K562 (cell line): Measurements from ENCODE around the gene OBSCN. TPM values are rescaled to one million over a fixed set of nuclear protein-coding genes. Genes with fewer than 3 reads are reported as not detected.

ENCODE experiments used
- ATAC-seq: fragments of 200-7000 bp; cut with Tn5 transposase; 3 replicates; pipeline ENCODE4 v1.9.1; 2020; ENCODE audit warnings: moderate library complexity
- BruUV-seq: library from RNA; stranded (reverse); fragments of 400-500 nt; replicated peaks from 2 replicates; lab custom pipeline; 2021; lab: Mats Ljungman, UMichigan
- CTCF ChIA-PET: fragments of 300-600 bp; formaldehyde crosslinking; extraction: SDS; loops from one replicate; lab custom pipeline; 2021; ENCODE audit warnings: low intra/inter-chr PET ratio; lab: Yijun Ruan, JAX
- POLR2A ChIA-PET: fragments of 300-600, 350-650 bp; sonication (Branson Sonifier 250); formaldehyde crosslinking; extraction: SDS; loops from one replicate; lab custom pipeline; 2021; ENCODE audit warnings: antibody characterized with exemption, inconsistent platforms; lab: Yijun Ruan, JAX
- DNase-seq, 4 experiments: peaks; one replicate each; pipeline versions ENCODE4 v3.0.0 to v3.0.0-alpha.2; 2011 to 2018; ENCODE audit warnings: low spot score in 3 of 4, mixed read lengths in 3 of 4; ENCODE audit errors: extremely low read depth in 1 of 4
- FAIRE-seq: peaks from 2 replicates; lab custom pipeline; 2011; peaks lifted over from hg19 to GRCh38; lab: Jason Lieb, UNC
- H2AFZ ChIP-seq: 2 replicates; pipeline ENCODE4 v1.6.0; 2011; ENCODE audit warnings: low read depth, low read length, control low read depth, inconsistent platforms
- H3K27ac ChIP-seq: fragments of 200-600 bp; 3 replicates; pipeline ENCODE4 v1.8.0; 2011; ENCODE audit warnings: low read depth, mild to moderate bottlenecking, control low read depth, inconsistent platforms, low read length, moderate library complexity, mixed read lengths; ENCODE audit errors: extremely low read depth
- H3K27me3 ChIP-seq, 2 experiments: fragments of 300-600 bp in 1 of 2; 2 replicates in 1 of 2; 3 replicates in 1 of 2; pipeline versions ENCODE4 v1.6.0 to v1.8.0; 2011; ENCODE audit warnings: inconsistent platforms in 2 of 2, low read length in 2 of 2, mild to moderate bottlenecking in 1 of 2, mixed read lengths in 1 of 2, moderate library complexity in 1 of 2; ENCODE audit not compliant: control insufficient read depth in 2 of 2, insufficient read depth in 2 of 2
- H3K36me3 ChIP-seq: fragments of 300-600 bp; 3 replicates; pipeline ENCODE4 v1.8.0; 2011; ENCODE audit warnings: mild to moderate bottlenecking, low read length, inconsistent platforms; ENCODE audit not compliant: control insufficient read depth, insufficient read depth
- H3K4me1 ChIP-seq, 2 experiments: fragments of 200-600 bp in 1 of 2; replicated peaks in 1 of 2; 2 replicates in 1 of 2; 3 replicates in 1 of 2; pipeline versions ENCODE4 v1.5.1 to v1.8.0; 2011; ENCODE audit warnings: inconsistent platforms in 2 of 2, low read length in 2 of 2, mild to moderate bottlenecking in 1 of 2, mixed read lengths in 1 of 2, moderate library complexity in 1 of 2; ENCODE audit not compliant: control insufficient read depth in 2 of 2, insufficient read depth in 2 of 2
- H3K4me2 ChIP-seq: 2 replicates; pipeline ENCODE4 v1.6.1; 2011; ENCODE audit warnings: low read length, control low read depth, inconsistent platforms, mixed read lengths; ENCODE audit not compliant: insufficient read depth
- H3K4me3 ChIP-seq: fragments of 200-600 bp; sonication (generic), shearing (Covaris generic); 2 replicates; pipeline ENCODE4 v1.5.1; 2016; ENCODE audit warnings: control low read depth, inconsistent platforms
- H3K79me2 ChIP-seq: fragments of 200-600 bp; 3 replicates; pipeline ENCODE4 v1.8.0; 2011; ENCODE audit warnings: low read length, inconsistent platforms; ENCODE audit not compliant: control insufficient read depth, insufficient read depth
- H3K9ac ChIP-seq, 2 experiments: 2 replicates each; pipeline versions ENCODE4 v1.6.0 to v1.6.1; 2011; ENCODE audit warnings: low read depth in 2 of 2, low read length in 2 of 2, control low read depth in 1 of 2, inconsistent platforms in 1 of 2, mild to moderate bottlenecking in 1 of 2, mixed read lengths in 1 of 2; ENCODE audit not compliant: insufficient read depth in 1 of 2
- H3K9me1 ChIP-seq: one replicate; pipeline ENCODE4 v1.6.0; 2011; ENCODE audit warnings: inconsistent platforms, mild to moderate bottlenecking, low read length, moderate library complexity; ENCODE audit not compliant: control insufficient read depth, insufficient read depth
- H3K9me3 ChIP-seq: replicated peaks from 2 replicates; pipeline ENCODE4 v1.5.1; 2011; ENCODE audit warnings: low read depth, low read length, inconsistent platforms; ENCODE audit not compliant: control insufficient read depth, insufficient read depth
- H4K20me1 ChIP-seq: replicated peaks from 2 replicates; pipeline ENCODE4 v1.6.1; 2011; ENCODE audit warnings: low read length, inconsistent platforms, mixed read lengths; ENCODE audit not compliant: control insufficient read depth, insufficient read depth
- BRF2 ChIP-seq: IDR thresholded peaks from 3 replicates; pipeline ENCODE4 v1.6.1; 2011; ENCODE audit warnings: borderline replicate concordance, mild to moderate bottlenecking; ENCODE audit not compliant: insufficient read length, insufficient read depth
- C11orf30 ChIP-seq: fragments of 450-650 bp; IDR thresholded peaks from 2 replicates; pipeline ENCODE4 v1.6.1; 2016; ENCODE audit warnings: low read depth, mild to moderate bottlenecking
- ELF2 ChIP-seq: fragments of 250-450 bp; sonication (Bioruptor Pico); IDR thresholded peaks from 2 replicates; pipeline ENCODE4 v1.5.0; 2021; ENCODE audit warnings: mild to moderate bottlenecking
- FOSL1 ChIP-seq: fragments of 200-800 bp; sonication (Bioruptor generic); conservative IDR thresholded peaks from 2 replicates; pipeline ENCODE4 v1.6.1; 2016; ENCODE audit warnings: missing genetic modification characterization, missing compliant biosample characterization
- GABPA ChIP-seq: fragments of 200-800 bp; sonication (Bioruptor generic); conservative IDR thresholded peaks from 2 replicates; pipeline ENCODE4 v1.6.1; 2016; ENCODE audit warnings: low read depth, missing genetic modification characterization, missing compliant biosample characterization
- LARP7 ChIP-seq: fragments of 450-650 bp; IDR thresholded peaks from 2 replicates; pipeline ENCODE4 v1.6.1; 2016
- MAFK ChIP-seq: IDR thresholded peaks from 2 replicates; pipeline ENCODE4 v1.6.1; 2011; ENCODE audit warnings: low read length, improper control_type of control experiment
- MCM3 ChIP-seq: fragments of 450-650 bp; IDR thresholded peaks from 2 replicates; pipeline ENCODE4 v1.6.1; 2016
- NFE2 ChIP-seq: IDR thresholded peaks from 2 replicates; pipeline ENCODE4 v1.6.1; 2014; ENCODE audit warnings: antibody characterized with exemption, low read depth
- NR2C1 ChIP-seq, 2 experiments: fragments of 450-650 bp; IDR thresholded peaks; 2 replicates each; pipeline ENCODE4 v1.6.1; 2017; ENCODE audit warnings: mild to moderate bottlenecking in 2 of 2, antibody characterized with exemption in 1 of 2, inconsistent platforms in 1 of 2, missing compliant biosample characterization in 1 of 2, missing genetic modification characterization in 1 of 2
- POU5F1 ChIP-seq: fragments of 150-350 bp; IDR thresholded peaks from 2 replicates; pipeline ENCODE4 v1.6.1; 2014; ENCODE audit warnings: borderline replicate concordance, low read length, low read depth, mild to moderate bottlenecking; ENCODE audit not compliant: partially characterized antibody
- SAFB ChIP-seq: fragments of 200-400 bp; formaldehyde crosslinking; IDR thresholded peaks from 2 replicates; pipeline ENCODE4 v1.6.1; 2017; ENCODE audit warnings: low read depth, low read length, borderline replicate concordance
- SMARCC2 ChIP-seq: fragments of 450-650 bp; IDR thresholded peaks from 2 replicates; pipeline ENCODE4 v1.6.1; 2017; ENCODE audit warnings: antibody characterized with exemption, moderate library complexity, mild to moderate bottlenecking, low read depth
- TAF1 ChIP-seq: IDR thresholded peaks from 2 replicates; pipeline ENCODE4 v1.6.1; 2011; ENCODE audit warnings: mild to moderate bottlenecking, low read length, moderate library complexity; ENCODE audit not compliant: insufficient read depth, control insufficient read depth, severe bottlenecking; ENCODE audit errors: extremely low read depth
- ZKSCAN1 ChIP-seq: fragments of 150-350 bp; IDR thresholded peaks from 2 replicates; pipeline ENCODE4 v1.6.1; 2016; ENCODE audit warnings: low read depth, low read length
- ZSCAN29 ChIP-seq: fragments of 450-650 bp; IDR thresholded peaks from 2 replicates; pipeline ENCODE4 v1.6.1; 2017
- WGBS: fragments of 100-300 bp; shearing (Covaris generic); methylation state at CpG from one replicate; pipeline ENCODE4 v1.1.6; 2016; ENCODE audit warnings: low coverage, mixed read lengths; ENCODE audit not compliant: insufficient coverage; ENCODE audit errors: missing lambda C conversion rate; 5-methylcytosine and 5-hydroxymethylcytosine counted together
- in situ Hi-C: fragments of 300-500 bp; cut with MboI; formaldehyde crosslinking; loops from 4 replicates; pipeline ENCODE4 v1.15.0; 2018; ENCODE audit warnings: inconsistent platforms, mixed read lengths
- intact Hi-C: fragments of 100-400 bp; cut with micrococcal nuclease; formaldehyde crosslinking; loops from 2 replicates; pipeline ENCODE4 v1.14.2; 2022
- polyA plus RNA-seq, 8 experiments: library from polyadenylated mRNA; depleted of rRNA in 4 of 8; stranded (reverse) in 5 of 8; unstranded in 3 of 8; fragments of >200 nt; fragmentation: Nextera tagmentation in 2 of 8; fragmentation: Illumina TruSeq in 1 of 8; extraction: Ambion mirVana in 2 of 8; extraction: Trizol in 1 of 8; gene quantifications; 2 replicates each; pipeline versions ENCODE4 v1.2.1 to v1.2.3, GENCODE V29; 2011 to 2014; ENCODE audit warnings: inconsistent platforms in 1 of 8, missing spikeins in 1 of 8
- total RNA-seq, 7 experiments: library from RNA; depleted of rRNA in 6 of 7; stranded (reverse); fragments of >200 nt in 6 of 7; fragmentation: Illumina TruSeq in 2 of 7; extraction: Trizol in 2 of 7; gene quantifications; 2 replicates each; pipeline versions ENCODE4 v1.2.1 to v1.2.3, GENCODE V29; 2011 to 2021; ENCODE audit warnings: low replicate concordance in 1 of 7
- TF ChIP-seq, protein P1 (sequence below), 2 experiments: fragments of 450-650 bp in 1 of 2; sonication (generic) in 1 of 2; formaldehyde crosslinking in 1 of 2; IDR thresholded peaks in 1 of 2; conservative IDR thresholded peaks in 1 of 2; 2 replicates each; pipeline versions ENCODE4 v1.6.1 to v1.8.1; 2016 to 2023; ENCODE audit warnings: mild to moderate bottlenecking in 2 of 2, moderate library complexity in 2 of 2, inconsistent platforms in 1 of 2, missing genetic modification reagents in 1 of 2
- TF ChIP-seq, protein P2 (sequence below): fragments of 450-650 bp; IDR thresholded peaks from 2 replicates; pipeline ENCODE4 v1.6.1; 2016

OBSCN gene
- total and polyA plus RNA-seq, 9 of the 15 experiments (the other 6 are each of a cell fraction or from before 2014, with no cell fraction given) = 0.18 to 19.7 (median 3.6) TPM

DNA sequence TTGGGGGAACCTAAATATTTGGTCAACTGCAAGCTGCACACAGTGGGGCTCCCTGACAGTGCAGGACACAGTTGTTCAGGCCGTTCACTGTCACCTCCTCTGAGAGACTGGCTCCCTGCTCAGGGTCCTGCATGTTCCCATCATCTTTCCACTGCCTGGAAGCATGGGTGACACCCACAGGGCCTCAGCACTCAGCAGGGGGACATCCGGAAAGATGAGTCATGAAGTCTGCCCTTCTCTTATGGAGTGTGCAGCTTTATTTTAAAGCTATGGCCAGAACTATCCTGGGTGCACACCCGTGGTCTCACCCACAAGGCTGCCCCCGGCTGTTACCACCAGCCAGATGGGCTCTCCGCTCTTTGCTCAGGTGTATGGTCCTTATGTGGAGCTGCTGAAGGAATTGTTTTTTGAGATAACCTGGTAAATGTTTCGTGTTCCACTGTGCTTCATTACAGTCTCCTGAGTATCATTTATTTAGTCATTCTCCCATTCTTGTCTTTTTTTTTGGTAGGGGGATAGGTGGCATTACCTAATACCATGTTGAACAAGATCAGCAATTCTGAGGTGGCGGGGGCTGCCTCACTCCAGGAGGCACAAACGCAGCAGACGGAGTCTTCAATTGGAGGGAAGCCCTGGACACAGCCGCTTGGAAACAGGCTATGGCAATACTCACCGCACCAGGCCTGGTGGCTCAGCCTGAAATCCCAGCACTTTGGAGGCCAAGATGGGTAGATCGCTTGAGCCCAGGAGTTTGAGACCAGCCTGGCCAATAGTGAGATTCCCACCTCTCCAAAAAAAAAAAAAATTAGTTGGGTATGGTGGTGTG lies 184.5 kb downstream of the OBSCN start:
- 54% methylated on average over 12 of the region's 12 CpGs for WGBS
- peaks cover 54% of the 10 kb centered on the region; the same call in 2 of the 3 replicates for H3K36me3 ChIP-seq
- peaks cover 6% of the 10 kb centered on the region for H4K20me1 ChIP-seq
- H2AFZ ChIP-seq = no peak overlapping the region
- peak overlapping the region; percentile 46 for H3K4me2 ChIP-seq
- H3K4me1 ChIP-seq = peaks cover 11 to 38% of the 10 kb centered on the region in 2 experiments; a peak in 4 of 5 replicates
- 0 out of 3 replicates have a peak, but pooled peaks cover 4% of the 10 kb centered on the region for H3K79me2 ChIP-seq
- no TSS peak for BruUV-seq
- CTCF ChIA-PET = interaction anchor here (1.2 kb wide), 1 partner anchor 14 kb away, joined by 4 read pairs; the partner anchor contains the start of gene TRIM11
- DNase-seq (peak; percentile 55 to 74 (median 58)), FAIRE-seq (peak; percentile 90), ATAC-seq (peak; percentile 68)
- H3K9me1 ChIP-seq = no peaks in the 10 kb centered on the region
- POLR2A ChIA-PET = interaction anchor here (1.2 to 9.0 kb wide), 3 partner anchors 12 to 65 kb away, joined by 3 to 78 read pairs (median 16); partner anchors contain the start of gene TRIM11
- H3K4me3 ChIP-seq = no peak overlapping the region
- in situ Hi-C loops = no loop called here
- intact Hi-C loops = loop anchor here (5.0 kb wide), 1 partner anchor 50 kb away; no protein-coding TSS in a partner anchor
- peak overlapping the region; percentile 18 to 82; a peak in 2 of 4 replicates for H3K9ac ChIP-seq
- no peaks in the 10 kb centered on the region for H3K9me3 ChIP-seq
- peak overlapping the region; percentile 58; the same call in 2 of the 3 replicates for H3K27ac ChIP-seq
- H3K27me3 ChIP-seq = no peaks in the 10 kb centered on the region
- TF ChIP-seq, protein P1, sequence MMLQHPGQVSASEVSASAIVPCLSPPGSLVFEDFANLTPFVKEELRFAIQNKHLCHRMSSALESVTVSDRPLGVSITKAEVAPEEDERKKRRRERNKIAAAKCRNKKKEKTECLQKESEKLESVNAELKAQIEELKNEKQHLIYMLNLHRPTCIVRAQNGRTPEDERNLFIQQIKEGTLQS (IDR thresholded peaks at IDR 0.05) = peak; percentile 90
- TF ChIP-seq, protein P1 (CRISPR knock-in tag; conservative IDR thresholded peaks at IDR 0.05) = no peak
- TF ChIP-seq, protein P2, sequence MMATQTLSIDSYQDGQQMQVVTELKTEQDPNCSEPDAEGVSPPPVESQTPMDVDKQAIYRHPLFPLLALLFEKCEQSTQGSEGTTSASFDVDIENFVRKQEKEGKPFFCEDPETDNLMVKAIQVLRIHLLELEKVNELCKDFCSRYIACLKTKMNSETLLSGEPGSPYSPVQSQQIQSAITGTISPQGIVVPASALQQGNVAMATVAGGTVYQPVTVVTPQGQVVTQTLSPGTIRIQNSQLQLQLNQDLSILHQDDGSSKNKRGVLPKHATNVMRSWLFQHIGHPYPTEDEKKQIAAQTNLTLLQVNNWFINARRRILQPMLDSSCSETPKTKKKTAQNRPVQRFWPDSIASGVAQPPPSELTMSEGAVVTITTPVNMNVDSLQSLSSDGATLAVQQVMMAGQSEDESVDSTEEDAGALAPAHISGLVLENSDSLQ = no peak
- TF ChIP-seq NFE2 (peak; percentile 61; the same call in 1 of the 2 replicates), POU5F1 (no peak), SMARCC2 (0 out of 2 replicates have a peak, but pooled peaks have one; percentile 31), NR2C1 (IDR thresholded peaks at IDR 0.05) (no peak), NR2C1 (tag; IDR thresholded peaks at IDR 0.05) (no peak), ZSCAN29 (no peak), TAF1 (no peak), SAFB (no peak), ZKSCAN1 (peak; percentile 85; the same call in 1 of the 2 replicates), GABPA (tag) (0 out of 2 replicates have a peak, but pooled peaks have one; percentile 20), MAFK (no peak), BRF2 (no peak), ELF2 (no peak), LARP7 (no peak), C11orf30 (peak; percentile 30), FOSL1 (tag) (peak; percentile 81), MCM3 (no peak)
